Measurements from ENCODE around the gene SOX18.

GRCh38 chr20:64031822-64032314 is 17.6 kb downstream of the SOX18 start:
- TF ChIP-seq CTCF (conservative IDR thresholded peaks at IDR 0.05; ENCODE audit: low read length), result no peak
- no peak for TF ChIP-seq EZH2phosphoT487 (IDR thresholded peaks at IDR 0.05; ENCODE audit: borderline replicate concordance)
